ENCODE data around the gene SEPSECS. TPM values are rescaled to one million over a fixed set of nuclear protein-coding genes. Genes with fewer than 3 reads are reported as not detected.

The SEPSECS gene
- polyA plus RNA-seq, 1 donor, result 10.2 TPM

DNA sequence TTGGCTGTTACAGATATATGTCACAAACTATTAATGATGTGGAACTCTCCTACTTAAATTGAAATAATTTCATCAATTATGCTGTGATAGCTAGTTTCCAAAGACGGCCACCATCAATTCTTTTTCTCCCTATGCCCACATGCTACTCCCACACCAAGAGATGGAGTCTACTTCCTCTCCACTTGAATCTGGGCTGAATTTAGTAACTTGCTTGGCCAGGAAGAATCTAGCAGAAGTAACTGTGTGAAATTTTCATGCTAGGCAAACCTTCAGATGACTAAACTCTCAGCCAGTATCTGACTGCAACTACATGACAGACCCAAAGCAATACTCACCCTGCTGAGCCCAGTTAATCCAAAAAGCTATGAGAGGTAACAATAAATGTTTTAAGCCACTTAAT, 3.2 kb downstream of the SEPSECS start:
- DNase-seq (ENCODE audit: low read depth), result no peak

DNA sequence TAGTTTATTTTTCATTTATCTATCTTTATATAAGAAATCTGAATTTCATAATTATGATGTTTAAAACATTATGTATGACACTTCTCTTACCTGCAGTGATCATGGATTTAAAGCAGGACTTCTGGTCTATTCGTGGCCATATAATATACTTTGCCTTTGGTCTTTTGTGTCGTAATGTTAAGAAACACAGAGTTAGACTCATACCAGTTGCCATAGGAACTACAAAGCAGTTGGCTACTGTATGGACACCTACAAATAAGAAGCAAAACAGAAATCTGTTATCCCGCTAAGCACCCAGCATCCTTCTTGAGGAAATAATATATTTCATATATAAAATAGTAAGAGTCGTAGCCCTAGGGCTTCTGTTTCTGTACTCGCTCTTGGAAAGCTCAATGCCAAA, 4.3 kb downstream of the SEPSECS start:
- DNase-seq (ENCODE audit: low read depth), result no peak

DNA sequence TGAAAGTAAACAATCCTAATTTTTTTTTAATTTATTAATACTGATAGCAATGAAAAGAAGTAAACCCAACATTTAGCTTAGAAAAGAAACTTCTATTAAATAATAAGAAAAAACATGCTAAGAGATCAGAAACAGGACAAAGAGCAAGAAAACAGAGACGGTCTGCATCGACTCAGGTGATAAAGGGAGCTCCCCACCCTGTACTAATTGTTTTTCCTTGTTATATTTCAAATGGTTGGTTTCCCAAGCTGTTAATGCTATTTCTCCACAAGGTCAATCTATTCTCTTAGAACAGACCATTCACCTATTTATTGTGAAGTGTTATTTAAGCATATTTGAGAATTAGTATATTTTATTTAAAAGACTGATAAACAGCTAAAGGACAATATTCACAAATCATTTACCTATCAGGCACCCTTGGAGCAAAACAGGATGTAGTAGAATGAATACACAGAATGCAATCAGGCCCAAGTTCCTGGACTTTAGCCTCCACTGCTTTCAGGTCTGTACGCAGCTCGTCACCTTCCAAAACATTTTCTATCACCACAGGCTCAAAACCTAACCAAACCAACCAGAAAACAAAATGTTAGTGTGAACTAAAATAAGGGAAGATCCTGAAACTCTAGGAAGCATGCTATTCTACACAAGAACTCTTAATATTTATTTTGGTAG, 5.5 kb downstream of the SEPSECS start:
- no peak for DNase-seq (ENCODE audit: low read depth)

DNA sequence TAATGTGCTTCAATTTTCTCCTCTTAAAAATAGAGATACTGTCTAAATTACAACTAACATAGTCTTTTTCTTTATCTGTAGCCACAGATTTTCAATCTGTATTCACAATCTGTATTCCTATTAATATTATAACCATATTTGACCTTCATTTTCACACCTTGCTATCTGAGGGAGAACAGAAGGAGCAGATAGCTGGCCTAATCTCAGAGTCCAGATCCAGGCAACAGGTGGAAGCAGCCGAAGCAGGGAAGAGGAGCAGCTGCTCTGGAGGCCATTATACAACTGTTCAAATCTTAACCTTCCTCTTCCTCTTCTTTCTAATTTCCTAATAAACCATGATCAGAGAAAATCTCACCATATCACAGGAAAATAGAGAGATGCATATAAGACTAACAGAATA, 14.2 kb downstream of the SEPSECS start:
- no peak for DNase-seq (ENCODE audit: low read depth)

DNA sequence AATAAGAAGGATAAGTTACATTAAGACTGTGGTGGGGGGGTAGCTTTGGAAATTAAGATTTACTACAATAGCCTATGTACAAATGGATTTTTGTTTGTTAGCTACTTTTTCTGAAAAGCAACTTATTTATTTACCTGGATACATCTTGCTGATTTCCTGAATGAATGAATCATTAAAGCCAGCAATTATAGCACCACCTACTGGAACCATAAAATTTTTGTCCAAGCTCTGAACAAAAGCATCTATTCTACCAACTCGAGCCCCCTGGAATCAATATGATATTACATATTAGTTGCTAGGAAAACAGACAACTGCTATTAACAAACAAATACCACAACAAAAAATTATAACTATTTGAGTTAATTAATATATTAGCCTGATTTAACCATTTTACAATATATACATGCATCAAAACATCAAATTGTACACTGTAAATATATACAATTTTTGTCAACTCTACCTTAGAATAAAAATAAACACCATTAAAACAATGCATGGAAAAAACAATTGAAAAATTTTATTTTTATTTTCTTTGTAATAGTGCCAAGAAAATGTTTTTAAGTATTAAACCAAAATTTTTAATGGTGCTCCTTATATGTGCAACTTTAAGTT, 15.3 kb downstream of the SEPSECS start:
- no peak for DNase-seq (ENCODE audit: low read depth)

DNA sequence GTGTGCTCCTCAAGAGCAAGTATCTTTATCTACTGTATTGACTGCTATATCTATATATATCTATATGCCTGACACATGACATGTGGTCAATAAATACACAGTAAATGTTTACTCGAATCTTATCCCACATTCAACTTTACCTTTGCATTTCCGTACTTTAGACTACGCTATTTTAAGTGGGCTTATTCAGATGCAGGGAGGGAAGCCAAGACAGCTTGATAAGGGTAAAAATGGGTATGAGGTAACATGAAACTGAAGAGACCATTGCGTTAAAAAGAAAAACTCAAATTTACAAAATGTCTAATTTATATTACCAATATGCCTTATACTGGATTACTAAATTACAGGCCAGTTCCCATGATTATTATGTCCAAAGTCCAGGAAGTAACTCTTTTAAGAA, 17.8 kb downstream of the SEPSECS start:
- DNase-seq (ENCODE audit: low read depth), result no peak

DNA sequence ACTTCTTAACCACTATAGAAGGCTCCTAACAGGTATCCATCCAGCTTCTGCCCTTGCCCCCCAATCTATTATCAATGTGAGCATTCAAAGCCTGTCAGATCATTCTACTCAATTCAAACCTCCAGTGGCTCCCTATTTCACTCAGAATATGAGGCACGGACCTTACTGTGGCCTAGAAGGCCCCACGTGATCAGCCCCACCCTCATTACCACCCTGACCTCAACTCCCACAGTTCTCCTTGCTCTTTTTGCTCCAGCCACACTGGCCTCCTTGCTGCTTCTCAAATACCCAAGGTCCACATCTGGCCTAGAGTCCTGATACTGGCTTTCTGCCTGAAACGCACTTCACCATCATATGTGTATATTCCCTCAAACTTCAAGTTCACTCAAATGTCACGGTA, 18.7 kb downstream of the SEPSECS start:
- DNase-seq (ENCODE audit: low read depth), result no peak

DNA sequence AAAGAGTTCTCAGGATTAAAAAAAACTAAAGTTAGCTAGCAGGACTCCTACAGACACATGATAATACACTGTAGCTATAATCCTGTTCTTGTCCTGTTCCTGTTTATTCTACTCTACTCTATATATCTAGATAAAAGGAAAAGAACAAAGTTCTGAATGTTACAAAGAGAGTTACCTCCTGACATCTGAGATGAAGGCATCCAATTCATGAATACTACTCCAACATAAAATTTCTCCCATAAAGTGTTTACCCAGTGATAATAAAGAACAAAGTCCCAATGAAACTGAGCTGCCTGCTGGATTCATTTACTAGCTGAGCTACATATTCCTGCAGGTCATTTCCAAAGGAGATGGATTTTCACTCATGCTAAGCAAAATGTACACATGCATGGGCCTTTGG, 27.1 kb downstream of the SEPSECS start:
- no peak for DNase-seq (ENCODE audit: low read depth)

DNA sequence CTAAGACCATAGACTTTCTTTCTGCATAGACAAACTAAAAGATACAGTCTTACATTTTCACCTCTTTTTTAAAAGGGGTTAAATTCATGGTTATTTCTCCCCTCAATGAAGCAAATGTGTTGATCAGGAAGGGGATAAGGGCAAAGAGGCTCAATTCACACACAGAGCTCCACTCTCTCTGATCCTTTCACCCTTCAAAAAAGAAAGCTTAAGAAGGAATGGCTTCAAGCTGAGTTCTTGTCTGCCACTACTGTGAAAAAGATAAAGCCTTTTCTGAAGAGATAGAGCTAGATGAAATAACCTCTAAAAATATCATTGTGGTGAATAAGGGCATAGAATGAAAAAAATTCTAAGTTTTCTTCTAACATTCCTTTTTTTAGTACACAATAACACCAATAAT, 28.3 kb downstream of the SEPSECS start:
- DNase-seq (ENCODE audit: low read depth), result no peak

DNA sequence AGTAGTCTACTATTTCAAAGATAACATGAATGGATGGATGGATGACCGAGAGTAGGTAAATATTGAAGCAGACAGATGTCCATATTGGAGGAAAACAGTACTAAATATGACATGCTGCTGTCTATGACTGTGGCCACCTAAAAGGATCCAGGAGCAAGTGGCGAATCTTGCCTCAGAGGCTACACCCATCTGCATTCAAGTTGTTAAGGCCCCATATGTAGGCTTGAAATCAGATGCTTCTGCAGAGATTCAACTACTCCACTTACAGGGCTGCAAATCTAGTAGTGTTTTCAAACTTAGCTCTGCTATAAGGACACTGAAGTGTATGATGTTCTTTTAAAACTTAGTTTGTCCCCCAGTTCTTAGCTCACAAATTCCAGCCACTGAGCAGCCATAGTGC, 28.9 kb downstream of the SEPSECS start:
- no peak for DNase-seq (ENCODE audit: low read depth)

DNA sequence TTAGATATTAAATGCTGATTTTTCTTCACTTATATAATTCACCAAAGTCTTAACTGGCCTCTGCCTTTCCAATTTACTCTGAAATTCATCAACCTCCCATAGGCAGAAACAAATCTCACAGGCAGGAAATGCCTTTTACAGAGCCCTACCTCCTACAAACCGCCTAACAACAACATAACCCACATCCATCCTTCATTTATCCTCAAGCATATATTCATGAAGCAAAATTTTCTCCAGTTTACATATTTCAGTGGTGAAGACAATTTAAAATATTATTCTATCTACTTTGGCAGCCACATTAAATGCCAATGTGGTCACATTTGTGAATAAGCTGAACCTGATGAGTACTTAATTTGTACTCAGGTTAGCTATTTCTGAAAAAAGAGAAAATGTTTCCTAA, 30.3 kb downstream of the SEPSECS start:
- no peak for DNase-seq (ENCODE audit: low read depth)

DNA sequence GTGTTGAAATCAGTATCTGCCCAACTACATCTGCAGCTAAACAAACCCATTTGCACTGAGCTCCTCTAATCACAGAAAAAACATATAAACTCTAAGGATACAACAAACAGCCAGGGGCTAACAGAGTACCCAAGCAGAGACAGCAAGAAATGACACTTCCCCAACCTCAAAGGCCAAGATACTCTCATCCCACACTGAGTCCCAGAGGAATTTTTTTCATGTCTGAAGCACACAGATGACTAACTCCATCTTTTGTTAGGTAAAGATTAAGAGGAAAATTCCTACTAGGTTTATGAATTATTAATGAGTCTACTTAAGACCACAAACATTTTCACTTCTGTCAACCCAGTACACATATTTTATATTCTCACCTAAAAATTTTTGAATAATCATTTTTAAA, 31.6 kb downstream of the SEPSECS start:
- DNase-seq (ENCODE audit: low read depth), result no peak

DNA sequence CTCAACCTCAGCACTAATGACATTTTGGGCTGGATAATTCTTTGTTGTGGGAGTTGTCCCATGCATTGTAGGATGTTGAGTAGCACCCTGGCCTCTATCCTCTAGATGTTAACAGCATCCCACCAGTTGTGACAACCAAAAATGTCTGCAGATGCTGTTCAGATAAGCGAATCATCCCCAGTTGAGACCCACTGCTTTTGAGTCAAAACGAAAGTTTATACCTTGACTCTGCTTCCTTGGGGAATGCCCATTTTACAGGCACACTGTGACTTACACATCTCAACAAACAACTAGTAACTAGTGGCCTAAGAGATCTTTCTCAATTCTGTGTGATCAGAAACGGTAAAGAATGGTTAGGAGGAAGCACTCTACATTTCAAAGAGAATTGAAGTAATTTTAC, 37.0 kb downstream of the SEPSECS start:
- DNase-seq (ENCODE audit: low read depth), result no peak

DNA sequence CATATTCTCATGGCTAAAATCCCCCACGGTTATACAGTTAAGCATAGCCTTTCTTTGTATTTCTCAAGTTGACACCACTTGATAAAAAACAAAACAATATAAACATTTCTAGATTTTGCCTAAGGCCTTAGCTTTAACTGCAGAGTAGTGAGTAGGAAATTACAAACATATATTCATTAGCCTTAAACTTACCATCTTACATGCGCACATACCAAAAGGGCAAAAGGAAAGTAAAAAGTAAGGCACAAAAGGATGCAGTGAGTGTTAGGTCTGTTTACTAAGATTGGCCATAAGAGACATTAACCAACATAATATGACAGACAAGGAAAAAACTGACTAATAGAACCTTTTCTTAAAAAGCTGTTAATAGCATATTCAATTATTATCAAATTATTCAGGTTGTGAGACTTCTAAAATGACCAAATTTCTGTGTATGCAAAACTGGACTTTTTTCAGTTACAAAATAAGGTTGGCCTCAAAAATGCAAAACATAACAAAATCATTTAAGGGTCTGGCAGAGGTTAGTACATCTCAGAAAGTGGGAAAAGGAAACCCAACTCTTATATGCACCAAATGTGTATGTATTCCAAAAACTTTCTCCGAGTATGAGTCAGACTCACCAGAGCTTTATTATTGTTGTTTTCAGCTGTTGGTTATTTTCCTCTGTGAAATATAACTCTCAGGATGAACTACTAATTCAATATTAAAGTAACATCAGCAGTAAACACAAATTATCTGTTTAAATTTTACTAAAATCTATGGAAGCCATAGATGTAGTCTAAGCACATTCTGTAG, 39.9 kb downstream of the SEPSECS start:
- no peak for DNase-seq (ENCODE audit: low read depth)

DNA sequence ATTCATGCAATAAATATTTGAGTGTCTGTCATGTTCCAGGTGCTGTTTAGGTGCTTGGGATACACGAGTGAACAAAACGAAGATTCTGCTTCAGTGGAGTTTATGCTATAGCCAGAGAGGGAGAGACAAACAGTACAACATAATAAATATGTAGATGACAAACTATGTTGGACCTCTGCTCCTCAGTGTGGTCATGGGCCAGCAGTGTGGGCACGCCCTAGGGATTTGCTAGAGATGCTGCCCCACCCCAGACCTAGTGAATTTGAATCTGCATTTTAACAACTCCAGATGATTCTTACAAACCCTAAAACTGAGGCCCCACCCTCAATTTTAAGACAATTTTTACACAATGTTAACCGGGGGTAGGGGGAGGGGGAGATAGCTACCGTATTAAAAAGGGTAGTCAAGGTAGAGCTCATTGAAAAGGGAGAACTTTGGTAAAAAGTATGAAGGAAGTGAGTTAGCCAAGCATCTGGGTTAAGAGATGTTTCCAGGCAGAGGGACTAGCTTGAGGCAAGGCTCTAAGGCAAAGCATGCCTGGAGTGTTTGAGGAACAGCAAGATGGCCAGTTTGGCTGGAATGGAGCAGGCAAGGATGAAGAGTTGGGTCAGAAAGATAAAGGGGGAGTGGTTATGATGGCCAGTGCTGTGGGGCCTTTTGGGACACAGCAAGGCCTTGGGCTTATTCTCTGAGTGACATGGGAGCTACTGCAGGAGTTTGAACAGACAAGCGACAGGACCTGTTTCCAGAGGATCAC, 42.4 kb downstream of the SEPSECS start:
- DNase-seq (ENCODE audit: low read depth), result no peak

DNA sequence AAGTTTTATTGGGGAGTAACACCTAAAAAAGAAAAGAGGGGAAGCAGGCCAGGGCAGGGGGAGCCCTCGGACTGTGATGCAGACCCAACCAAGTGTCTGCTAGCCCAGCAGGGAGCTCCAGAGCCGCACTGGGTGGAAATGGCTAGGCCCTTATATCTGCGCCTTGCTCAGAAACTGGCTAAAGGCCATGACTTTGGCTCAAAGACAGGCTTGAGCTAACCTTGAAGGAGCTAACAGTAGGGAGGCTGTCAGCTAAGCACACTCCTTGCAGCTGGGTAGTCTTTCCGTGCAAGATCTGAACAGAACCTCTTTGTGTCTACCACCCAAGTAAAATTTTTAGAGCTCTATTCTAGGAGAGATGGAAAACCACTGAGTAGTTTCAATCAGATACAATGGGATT, 43.0 kb downstream of the SEPSECS start:
- no peak for DNase-seq (ENCODE audit: low read depth)

DNA sequence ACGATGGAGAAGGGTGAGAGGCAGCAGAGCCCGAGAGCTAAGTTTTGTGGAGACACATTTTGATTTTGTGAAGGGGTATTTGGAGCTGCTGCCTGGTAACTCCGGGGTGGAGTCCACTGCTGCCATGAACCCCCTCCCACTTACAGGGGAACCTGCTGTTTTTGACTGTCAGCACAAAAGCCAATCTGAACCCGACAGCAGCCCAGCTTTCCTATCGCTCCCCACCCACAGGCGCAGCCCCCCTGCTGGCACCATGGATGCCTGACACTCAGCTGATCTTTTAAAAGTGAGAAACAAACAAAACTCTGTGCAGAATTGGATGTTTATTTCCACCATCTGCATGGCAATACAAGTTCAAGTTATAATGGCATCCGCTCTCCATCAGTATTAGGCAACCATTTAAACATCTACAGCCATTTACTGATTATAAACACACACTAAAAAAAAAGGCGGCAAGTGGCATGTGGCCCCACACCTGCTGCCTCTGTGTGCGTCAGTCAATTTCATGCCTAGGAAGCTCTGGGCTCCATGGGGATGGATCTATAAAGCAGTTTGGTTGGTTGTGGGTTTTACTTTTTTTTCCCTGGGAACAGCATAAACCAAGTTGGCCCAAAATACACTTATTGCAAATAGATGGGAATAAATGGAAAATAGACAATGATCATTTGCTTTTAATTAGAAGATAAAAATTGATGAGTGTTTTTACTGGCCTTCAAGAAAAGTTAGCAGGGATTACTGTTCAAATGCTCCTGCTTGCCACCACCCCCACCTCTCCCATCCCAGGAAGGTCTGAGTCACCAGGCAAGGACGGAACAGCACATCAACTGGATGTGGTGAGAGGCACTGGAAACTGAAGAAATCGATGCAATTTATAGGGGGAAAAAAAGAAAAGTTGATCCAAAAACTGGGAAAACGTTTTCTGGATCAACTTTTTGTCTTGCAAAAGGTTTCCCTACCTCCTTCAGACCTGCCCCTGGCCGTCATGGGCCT, 46.0 kb downstream of the SEPSECS start:
- no peak for DNase-seq (ENCODE audit: low read depth)

DNA sequence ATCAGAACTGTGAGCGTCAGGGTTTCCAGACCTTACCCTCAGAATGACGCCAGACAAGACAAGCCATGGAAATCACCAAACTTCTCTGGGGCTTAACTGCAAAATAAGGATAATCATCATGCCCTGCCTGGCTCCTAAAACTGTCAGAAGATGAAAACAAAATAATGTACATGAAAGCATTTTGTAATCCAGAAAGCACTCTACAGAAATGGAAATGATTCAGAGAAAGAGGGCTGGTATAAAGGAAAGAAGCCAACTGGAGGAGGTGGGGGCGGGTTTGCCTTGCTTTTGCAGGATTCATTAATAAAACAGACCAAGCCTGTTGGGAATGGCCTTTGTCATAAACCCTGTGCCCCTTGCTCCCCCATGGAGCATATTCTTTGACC, 47.3 kb downstream of the SEPSECS start:
- no peak for DNase-seq (ENCODE audit: low read depth)

DNA sequence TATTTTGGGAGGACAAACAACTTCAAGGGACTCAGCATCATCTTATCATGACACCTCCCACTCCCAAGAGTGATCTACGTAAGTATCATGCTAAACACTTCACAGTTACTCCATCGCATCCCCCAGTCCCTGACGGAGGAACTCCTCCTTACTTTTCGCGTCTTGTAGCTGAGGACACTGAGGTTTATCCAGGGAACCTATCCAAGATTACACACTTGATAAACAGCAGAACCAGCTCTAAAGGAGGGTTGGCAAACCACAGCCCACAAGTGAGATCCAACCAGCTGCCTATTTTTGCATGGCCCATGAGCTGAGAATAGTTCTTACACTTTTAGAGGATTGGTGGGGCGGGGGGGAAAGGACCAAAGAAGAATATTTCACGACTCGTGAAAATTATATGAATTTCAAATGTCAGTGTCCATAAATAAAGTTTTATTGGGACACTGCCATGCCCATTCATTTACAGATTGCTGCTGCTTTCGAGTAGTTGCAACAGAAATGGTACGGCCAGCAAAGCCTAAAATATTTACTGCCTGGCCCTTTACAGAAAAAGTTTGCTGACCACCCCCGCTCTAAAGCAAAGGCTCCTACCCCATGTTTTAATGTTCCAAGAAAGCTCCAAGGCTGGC, 47.8 kb downstream of the SEPSECS start:
- DNase-seq (ENCODE audit: low read depth), result no peak

DNA sequence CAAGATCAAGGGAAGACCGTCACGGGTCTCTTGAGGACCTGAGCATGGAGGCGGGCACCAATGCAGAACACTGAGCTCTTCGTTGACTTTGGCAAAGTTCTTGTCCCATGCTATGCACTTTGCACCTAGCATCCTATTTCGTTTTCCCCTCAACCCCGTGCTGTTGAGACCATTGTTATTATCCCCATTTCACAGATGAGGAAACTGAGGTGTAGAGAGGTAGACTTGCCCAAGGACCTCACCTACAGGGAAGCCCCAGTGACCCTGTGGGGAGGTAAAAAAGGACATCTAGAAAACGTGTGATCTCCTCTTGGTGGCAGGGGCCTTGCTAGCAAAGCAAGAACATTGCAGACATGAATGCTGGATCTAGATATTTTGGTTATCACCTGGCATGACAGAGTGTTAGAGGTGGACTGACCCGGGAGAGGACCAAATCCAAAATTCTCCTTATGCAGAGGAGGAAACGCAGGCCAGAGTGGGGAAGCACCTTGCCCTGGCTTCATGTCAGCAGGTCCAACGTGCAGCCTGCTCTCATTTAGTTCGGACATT, 48.5 kb downstream of the SEPSECS start:
- no peak for DNase-seq (ENCODE audit: low read depth)

Data from forelimb muscle (tissue), 1 donor.